B cell (primary cell): ENCODE data around the gene IMMP2L.

Experiments used
- CTCF ChIP-seq: fragments of 200-600 bp; IDR thresholded peaks from one replicate; pipeline ENCODE4 v1.8.0; 2022; ENCODE audit warnings: antibody characterized with exemption, mild to moderate bottlenecking
- EZH2 ChIP-seq: IDR thresholded peaks from 2 replicates; pipeline ENCODE4 v1.6.1; 2012; ENCODE audit warnings: borderline replicate concordance, low read depth, mild to moderate bottlenecking, moderate library complexity, low read length; ENCODE audit not compliant: insufficient read depth, poor library complexity, severe bottlenecking

GRCh38 chr7:111018960-111019736 lies 543.1 kb downstream of the IMMP2L start:
- no peak for TF ChIP-seq CTCF
- TF ChIP-seq EZH2: no peak
